ENCODE measurements around the gene SPRED3. TPM values are rescaled to one million over a fixed set of nuclear protein-coding genes. Genes with fewer than 3 reads are reported as not detected.
"Not testable (repeated sequence)": the region's sequence is repeated elsewhere in the genome, so short reads cannot be mapped to it uniquely, and the experiment has no call there.

SPRED3 gene
- total and polyA plus RNA-seq, 2 donors = under 0.01 to 0.27 TPM

GRCh38 chr19:38420935-38421334 lies 32.4 kb downstream of the SPRED3 start:
- no peak for DNase-seq (ENCODE audit: low read depth in 6 of 9, low spot score in 9 of 9)
- 95% methylated on average over 9 of the region's 9 CpGs for WGBS
- peaks cover 0 to 16% of the 10 kb centered on the region in 2 donors for H3K4me1 ChIP-seq (ENCODE audit: control insufficient read depth in 2 of 2, insufficient read depth in 2 of 2, low read length in 2 of 2)
- no peak overlapping the region for H3K27ac ChIP-seq (ENCODE audit: low read depth in 1 of 2, low read length in 1 of 2)
- no peaks in the 10 kb centered on the region for H3K36me3 ChIP-seq (ENCODE audit: control insufficient read depth in 2 of 2, insufficient read depth in 2 of 2, low read length in 1 of 2)
- H3K4me3 ChIP-seq (ENCODE audit: low read length in 2 of 2) = no peak overlapping the region
- peaks cover 0 to 1% of the 10 kb centered on the region in 2 donors for H3K9me3 ChIP-seq (ENCODE audit: control insufficient read depth in 2 of 2, insufficient read depth in 1 of 2, low read length in 1 of 2)
- peaks cover 2 to 23% of the 10 kb centered on the region in 2 donors for H3K27me3 ChIP-seq (ENCODE audit: control insufficient read depth in 2 of 2, insufficient read depth in 1 of 2, low read length in 1 of 2)

GRCh38 chr19:38421856-38422255 lies 33.4 kb downstream of the SPRED3 start:
- H3K27ac ChIP-seq (ENCODE audit: low read depth in 1 of 2, low read length in 1 of 2) = no peak overlapping the region
- peaks cover 0 to 1% of the 10 kb centered on the region in 2 donors for H3K9me3 ChIP-seq (ENCODE audit: control insufficient read depth in 2 of 2, insufficient read depth in 1 of 2, low read length in 1 of 2)
- DNase-seq (ENCODE audit: low read depth in 6 of 9, low spot score in 9 of 9) = no peak
- 95% methylated on average over 14 of the region's 14 CpGs for WGBS
- H3K4me3 ChIP-seq (ENCODE audit: low read length in 2 of 2) = no peak overlapping the region
- H3K36me3 ChIP-seq (ENCODE audit: control insufficient read depth in 2 of 2, insufficient read depth in 2 of 2, low read length in 1 of 2) = no peaks in the 10 kb centered on the region
- H3K4me1 ChIP-seq (ENCODE audit: control insufficient read depth in 2 of 2, insufficient read depth in 2 of 2, low read length in 2 of 2) = peaks cover 0 to 19% of the 10 kb centered on the region in 2 donors
- H3K27me3 ChIP-seq (ENCODE audit: control insufficient read depth in 2 of 2, insufficient read depth in 1 of 2, low read length in 1 of 2) = peaks cover 2 to 23% of the 10 kb centered on the region in 2 donors

- 97% methylated on average over 7 of the region's 7 CpGs for WGBS
- Histone ChIP-seq H3K4me3 (ENCODE audit: low read length in 2 of 2) (no peak overlapping the region), H3K36me3 (ENCODE audit: control insufficient read depth in 2 of 2, insufficient read depth in 2 of 2, low read length in 1 of 2) (no peaks in the 10 kb centered on the region), H3K27ac (ENCODE audit: low read depth in 1 of 2, low read length in 1 of 2) (no peak overlapping the region), H3K27me3 (ENCODE audit: control insufficient read depth in 2 of 2, insufficient read depth in 1 of 2, low read length in 1 of 2) (peaks cover 2 to 23% of the 10 kb centered on the region in 2 donors), H3K4me1 (ENCODE audit: control insufficient read depth in 2 of 2, insufficient read depth in 2 of 2, low read length in 2 of 2) (peaks cover 0 to 17% of the 10 kb centered on the region in 2 donors), H3K9me3 (ENCODE audit: control insufficient read depth in 2 of 2, insufficient read depth in 1 of 2, low read length in 1 of 2) (peaks cover 0 to 1% of the 10 kb centered on the region in 2 donors)
- no peak for DNase-seq (ENCODE audit: low read depth in 6 of 9, low spot score in 9 of 9)
Measured at GRCh38 chr19:38422438-38422837, 33.9 kb downstream of the SPRED3 start.

GRCh38 chr19:38424272-38424671 lies 35.8 kb downstream of the SPRED3 start:
- no peak for DNase-seq (ENCODE audit: low read depth in 6 of 9, low spot score in 9 of 9)
- Histone ChIP-seq H3K36me3 (ENCODE audit: control insufficient read depth in 2 of 2, insufficient read depth in 2 of 2, low read length in 1 of 2) (no peaks in the 10 kb centered on the region), H3K27me3 (ENCODE audit: control insufficient read depth in 2 of 2, insufficient read depth in 1 of 2, low read length in 1 of 2) (peaks cover 0 to 13% of the 10 kb centered on the region in 2 donors), H3K27ac (ENCODE audit: low read depth in 1 of 2, low read length in 1 of 2) (no peak overlapping the region), H3K9me3 (ENCODE audit: control insufficient read depth in 2 of 2, insufficient read depth in 1 of 2, low read length in 1 of 2) (no peaks in the 10 kb centered on the region), H3K4me1 (ENCODE audit: control insufficient read depth in 2 of 2, insufficient read depth in 2 of 2, low read length in 2 of 2) (peaks cover 0 to 11% of the 10 kb centered on the region in 2 donors), H3K4me3 (ENCODE audit: low read length in 2 of 2) (no peak overlapping the region)
- WGBS = 95% methylated on average over 5 of the region's 5 CpGs

- no peaks in the 10 kb centered on the region for H3K9me3 ChIP-seq (ENCODE audit: control insufficient read depth in 2 of 2, insufficient read depth in 1 of 2, low read length in 1 of 2)
- peaks cover 0 to 11% of the 10 kb centered on the region in 2 donors for H3K4me1 ChIP-seq (ENCODE audit: control insufficient read depth in 2 of 2, insufficient read depth in 2 of 2, low read length in 2 of 2)
- H3K4me3 ChIP-seq (ENCODE audit: low read length in 2 of 2) = peak overlapping the region in 1 of 2 donors; percentile 16
- no peaks in the 10 kb centered on the region for H3K36me3 ChIP-seq (ENCODE audit: control insufficient read depth in 2 of 2, insufficient read depth in 2 of 2, low read length in 1 of 2)
- 81% methylated on average over 7 of the region's 7 CpGs for WGBS
- no peak overlapping the region for H3K27ac ChIP-seq (ENCODE audit: low read depth in 1 of 2, low read length in 1 of 2)
- H3K27me3 ChIP-seq (ENCODE audit: control insufficient read depth in 2 of 2, insufficient read depth in 1 of 2, low read length in 1 of 2) = peaks cover 0 to 8% of the 10 kb centered on the region in 2 donors
- no peak for DNase-seq (ENCODE audit: low read depth in 6 of 9, low spot score in 9 of 9)
Measured at GRCh38 chr19:38425222-38425809, 36.8 kb downstream of the SPRED3 start.

- Histone ChIP-seq H3K4me1 (ENCODE audit: control insufficient read depth in 2 of 2, insufficient read depth in 2 of 2, low read length in 2 of 2) (peaks cover 0 to 11% of the 10 kb centered on the region in 2 donors), H3K27me3 (ENCODE audit: control insufficient read depth in 2 of 2, insufficient read depth in 1 of 2, low read length in 1 of 2) (peaks cover 0 to 8% of the 10 kb centered on the region in 2 donors), H3K4me3 (ENCODE audit: low read length in 2 of 2) (peak within 1 kb of the TSS in 1 of 2 donors; percentile 16), H3K9me3 (ENCODE audit: control insufficient read depth in 2 of 2, insufficient read depth in 1 of 2, low read length in 1 of 2) (no peaks in the 10 kb centered on the region), H3K36me3 (ENCODE audit: control insufficient read depth in 2 of 2, insufficient read depth in 2 of 2, low read length in 1 of 2) (no peaks in the 10 kb centered on the region), H3K27ac (ENCODE audit: low read depth in 1 of 2, low read length in 1 of 2) (no peak within 1 kb of the TSS)
- peak in 5 of 9 donors; percentile 27 to 70 (median 42) for DNase-seq (ENCODE audit: low read depth in 6 of 9, low spot score in 9 of 9)
- WGBS = 11% methylated on average over 20 of the region's 20 CpGs
Measured at GRCh38 chr19:38425810-38426466, 37.4 kb downstream of the SPRED3 start, which contains the start of gene RASGRP4. Gene RASGRP4, minus strand, starts transcription at chr19:38426219. Its CDS starts 128 bp downstream, at chr19:38426091.

- not testable (repeated sequence) for H3K9me3 ChIP-seq (ENCODE audit: control insufficient read depth in 2 of 2, insufficient read depth in 1 of 2, low read length in 1 of 2); H3K4me3 ChIP-seq (ENCODE audit: low read length in 2 of 2); H3K27ac ChIP-seq (ENCODE audit: low read depth in 1 of 2, low read length in 1 of 2); H3K36me3 ChIP-seq (ENCODE audit: control insufficient read depth in 2 of 2, insufficient read depth in 2 of 2, low read length in 1 of 2); H3K27me3 ChIP-seq (ENCODE audit: control insufficient read depth in 2 of 2, insufficient read depth in 1 of 2, low read length in 1 of 2)
- 89% methylated on average over 12 of the region's 17 CpGs for WGBS
- peak in 1 of 9 donors; percentile 33 for DNase-seq (ENCODE audit: low read depth in 6 of 9, low spot score in 9 of 9)
- H3K4me1 ChIP-seq (ENCODE audit: control insufficient read depth in 2 of 2, insufficient read depth in 2 of 2, low read length in 2 of 2) = peaks cover 0 to 11% of the 10 kb centered on the region in 2 donors
Measured at GRCh38 chr19:38427035-38427677, 38.7 kb downstream of the SPRED3 start.

GRCh38 chr19:38429055-38429810 lies 40.7 kb downstream of the SPRED3 start:
- WGBS = 76% methylated on average over 14 of the region's 14 CpGs
- no peaks in the 10 kb centered on the region for H3K36me3 ChIP-seq (ENCODE audit: control insufficient read depth in 2 of 2, insufficient read depth in 2 of 2, low read length in 1 of 2)

More at GRCh38 chr19:38429055-38429810, 40.7 kb downstream of the SPRED3 start:
- DNase-seq (ENCODE audit: low read depth in 6 of 9, low spot score in 9 of 9) = peak in 1 of 9 donors; percentile 40
- Histone ChIP-seq H3K4me1 (ENCODE audit: control insufficient read depth in 2 of 2, insufficient read depth in 2 of 2, low read length in 2 of 2) (peaks cover 0 to 11% of the 10 kb centered on the region in 2 donors), H3K4me3 (ENCODE audit: low read length in 2 of 2) (no peak overlapping the region), H3K9me3 (ENCODE audit: control insufficient read depth in 2 of 2, insufficient read depth in 1 of 2, low read length in 1 of 2) (no peaks in the 10 kb centered on the region), H3K27me3 (ENCODE audit: control insufficient read depth in 2 of 2, insufficient read depth in 1 of 2, low read length in 1 of 2) (peaks cover 4 to 23% of the 10 kb centered on the region in 2 donors), H3K27ac (ENCODE audit: low read depth in 1 of 2, low read length in 1 of 2) (no peak overlapping the region)
